Measurements from ENCODE around the gene BCL2L15. TPM values are rescaled to one million over a fixed set of nuclear protein-coding genes. Genes with fewer than 3 reads are reported as not detected.
A peak's percentile ranks its signal among the peaks of the same experiment; 100 is the strongest.

Gene BCL2L15
- total RNA-seq, 1 experiment from 2014 or later: 0.10 TPM

DNA sequence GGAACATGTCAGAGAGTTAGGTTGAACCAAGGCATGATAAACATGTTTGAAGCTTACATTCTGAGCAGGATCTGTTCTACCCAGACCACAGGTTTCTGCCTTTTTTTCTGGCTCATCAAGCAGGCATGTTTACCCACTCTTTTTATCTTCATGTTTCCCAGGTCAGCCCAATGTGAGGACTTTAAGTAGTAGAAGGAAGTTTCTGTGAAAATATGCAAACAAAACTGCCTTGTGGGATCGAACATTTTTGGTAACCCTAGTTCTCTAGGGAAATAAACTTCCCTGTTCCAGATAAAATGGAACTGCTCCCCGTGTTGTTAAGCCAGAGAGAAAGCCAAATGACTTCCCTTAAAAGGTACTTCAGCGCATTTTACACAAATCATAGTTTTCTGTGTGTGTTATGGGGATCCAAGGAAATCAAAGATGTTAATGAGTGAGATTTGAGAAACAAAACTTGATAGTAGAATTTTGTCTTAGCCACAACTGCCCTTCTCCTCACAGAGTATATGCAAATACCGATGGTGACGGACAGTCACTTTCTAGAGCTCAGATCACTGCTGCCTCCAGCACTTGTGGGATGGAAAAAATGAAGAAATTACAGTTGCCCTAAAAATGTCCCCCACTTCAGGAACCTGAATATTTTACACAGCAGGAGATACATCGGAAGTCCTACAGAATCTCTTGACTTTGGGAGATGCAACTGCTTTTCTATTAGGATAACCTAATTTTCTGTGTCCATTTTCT is 41.0 kb upstream of the BCL2L15 start:
- BruUV-seq (replicated peaks): no TSS peak
- POLR2A ChIA-PET: no interaction called here
- H3K4me1 ChIP-seq (ENCODE audit: control insufficient read depth, insufficient read depth, low read length): peaks cover 15% of the 10 kb centered on the region
- no peak for ATAC-seq
- H3K27ac ChIP-seq (ENCODE audit: low read length): peak overlapping the region; percentile 84
- intact Hi-C loops (cut with micrococcal nuclease; ENCODE audit: unreplicated experiment) (no loop called here), in situ Hi-C loops (cut with HindIII; ENCODE audit: low pct_unique_long_range_greater_than_20kb, low sequenced_read_pairs) (no loop called here)
- no peak for DNase-seq (ENCODE audit: low read depth, low spot score)
- H3K4me3 ChIP-seq (ENCODE audit: low read depth in 2 of 2, low read length in 2 of 2): peak overlapping the region; percentile 85 to 90
- no peaks in the 10 kb centered on the region for H3K9me3 ChIP-seq (ENCODE audit: control insufficient read depth, insufficient read depth, low read depth, low read length)
- no peak for TF ChIP-seq POLR2AphosphoS5 (IDR thresholded peaks at IDR 0.05; ENCODE audit: low read depth, low read length)
- TF ChIP-seq, protein P1, sequence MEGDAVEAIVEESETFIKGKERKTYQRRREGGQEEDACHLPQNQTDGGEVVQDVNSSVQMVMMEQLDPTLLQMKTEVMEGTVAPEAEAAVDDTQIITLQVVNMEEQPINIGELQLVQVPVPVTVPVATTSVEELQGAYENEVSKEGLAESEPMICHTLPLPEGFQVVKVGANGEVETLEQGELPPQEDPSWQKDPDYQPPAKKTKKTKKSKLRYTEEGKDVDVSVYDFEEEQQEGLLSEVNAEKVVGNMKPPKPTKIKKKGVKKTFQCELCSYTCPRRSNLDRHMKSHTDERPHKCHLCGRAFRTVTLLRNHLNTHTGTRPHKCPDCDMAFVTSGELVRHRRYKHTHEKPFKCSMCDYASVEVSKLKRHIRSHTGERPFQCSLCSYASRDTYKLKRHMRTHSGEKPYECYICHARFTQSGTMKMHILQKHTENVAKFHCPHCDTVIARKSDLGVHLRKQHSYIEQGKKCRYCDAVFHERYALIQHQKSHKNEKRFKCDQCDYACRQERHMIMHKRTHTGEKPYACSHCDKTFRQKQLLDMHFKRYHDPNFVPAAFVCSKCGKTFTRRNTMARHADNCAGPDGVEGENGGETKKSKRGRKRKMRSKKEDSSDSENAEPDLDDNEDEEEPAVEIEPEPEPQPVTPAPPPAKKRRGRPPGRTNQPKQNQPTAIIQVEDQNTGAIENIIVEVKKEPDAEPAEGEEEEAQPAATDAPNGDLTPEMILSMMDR (IDR thresholded peaks at IDR 0.05): no peak
- TF ChIP-seq TCF7L2 (IDR thresholded peaks at IDR 0.05; ENCODE audit: low read depth, low read length): no peak
- TF ChIP-seq SIN3A (IDR thresholded peaks at IDR 0.05; ENCODE audit: borderline replicate concordance, insufficient read depth, low read depth, low read length): no peak
- TF ChIP-seq, protein P2, sequence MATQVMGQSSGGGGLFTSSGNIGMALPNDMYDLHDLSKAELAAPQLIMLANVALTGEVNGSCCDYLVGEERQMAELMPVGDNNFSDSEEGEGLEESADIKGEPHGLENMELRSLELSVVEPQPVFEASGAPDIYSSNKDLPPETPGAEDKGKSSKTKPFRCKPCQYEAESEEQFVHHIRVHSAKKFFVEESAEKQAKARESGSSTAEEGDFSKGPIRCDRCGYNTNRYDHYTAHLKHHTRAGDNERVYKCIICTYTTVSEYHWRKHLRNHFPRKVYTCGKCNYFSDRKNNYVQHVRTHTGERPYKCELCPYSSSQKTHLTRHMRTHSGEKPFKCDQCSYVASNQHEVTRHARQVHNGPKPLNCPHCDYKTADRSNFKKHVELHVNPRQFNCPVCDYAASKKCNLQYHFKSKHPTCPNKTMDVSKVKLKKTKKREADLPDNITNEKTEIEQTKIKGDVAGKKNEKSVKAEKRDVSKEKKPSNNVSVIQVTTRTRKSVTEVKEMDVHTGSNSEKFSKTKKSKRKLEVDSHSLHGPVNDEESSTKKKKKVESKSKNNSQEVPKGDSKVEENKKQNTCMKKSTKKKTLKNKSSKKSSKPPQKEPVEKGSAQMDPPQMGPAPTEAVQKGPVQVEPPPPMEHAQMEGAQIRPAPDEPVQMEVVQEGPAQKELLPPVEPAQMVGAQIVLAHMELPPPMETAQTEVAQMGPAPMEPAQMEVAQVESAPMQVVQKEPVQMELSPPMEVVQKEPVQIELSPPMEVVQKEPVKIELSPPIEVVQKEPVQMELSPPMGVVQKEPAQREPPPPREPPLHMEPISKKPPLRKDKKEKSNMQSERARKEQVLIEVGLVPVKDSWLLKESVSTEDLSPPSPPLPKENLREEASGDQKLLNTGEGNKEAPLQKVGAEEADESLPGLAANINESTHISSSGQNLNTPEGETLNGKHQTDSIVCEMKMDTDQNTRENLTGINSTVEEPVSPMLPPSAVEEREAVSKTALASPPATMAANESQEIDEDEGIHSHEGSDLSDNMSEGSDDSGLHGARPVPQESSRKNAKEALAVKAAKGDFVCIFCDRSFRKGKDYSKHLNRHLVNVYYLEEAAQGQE (IDR thresholded peaks at IDR 0.05; ENCODE audit: insufficient read depth in 1 of 2, low read depth in 2 of 2, low read length in 1 of 2): no peak
- H3K36me3 ChIP-seq (ENCODE audit: control insufficient read depth, insufficient read depth, low read length): peaks cover 3% of the 10 kb centered on the region; the same call in 1 of the 2 replicates
- no peaks in the 10 kb centered on the region for H3K27me3 ChIP-seq (ENCODE audit: control insufficient read depth, insufficient read depth, low read length)
- CTCF ChIA-PET: no interaction called here

DNA sequence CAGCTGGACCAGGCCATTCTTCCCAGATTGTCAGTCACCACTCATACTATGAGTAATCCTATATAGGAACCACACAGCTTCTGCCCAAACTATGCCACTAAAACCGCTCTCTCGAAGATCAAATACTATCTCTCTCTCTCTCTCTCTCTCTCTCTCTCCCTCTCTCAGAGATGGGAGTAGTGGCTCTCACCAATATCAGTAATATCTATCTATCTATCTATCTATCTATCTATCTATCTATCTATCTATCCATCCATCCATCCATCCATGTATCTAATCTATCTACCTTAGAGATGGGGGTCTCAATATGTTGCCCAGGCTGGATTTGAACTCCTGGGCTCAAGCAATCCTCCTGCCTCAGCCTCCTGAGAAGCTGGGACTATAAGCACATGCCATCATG is 37.1 kb upstream of the BCL2L15 start:
- Histone ChIP-seq H3K36me3 (ENCODE audit: control insufficient read depth, insufficient read depth, low read length) (no peaks in the 10 kb centered on the region), H3K9me3 (ENCODE audit: control insufficient read depth, insufficient read depth, low read depth, low read length) (no peaks in the 10 kb centered on the region), H3K4me1 (ENCODE audit: control insufficient read depth, insufficient read depth, low read length) (peaks cover 5% of the 10 kb centered on the region), H3K4me3 (ENCODE audit: low read depth in 2 of 2, low read length in 2 of 2) (no peak overlapping the region), H3K27me3 (ENCODE audit: control insufficient read depth, insufficient read depth, low read length) (no peaks in the 10 kb centered on the region; the same call in 1 of the 2 replicates), H3K27ac (ENCODE audit: low read length) (no peak overlapping the region)
- ChIA-PET POLR2A (no interaction called here), CTCF (interaction anchor here (0.6 kb wide), 1 partner anchor 632 kb away, joined by 7 read pairs; no protein-coding TSS in a partner anchor)
- no peak for TF ChIP-seq TCF7L2 (IDR thresholded peaks at IDR 0.05; ENCODE audit: low read depth, low read length)
- TF ChIP-seq POLR2AphosphoS5 (IDR thresholded peaks at IDR 0.05; ENCODE audit: low read depth, low read length): no peak
- TF ChIP-seq, protein P1 (IDR thresholded peaks at IDR 0.05): no peak
- TF ChIP-seq SIN3A (IDR thresholded peaks at IDR 0.05; ENCODE audit: borderline replicate concordance, insufficient read depth, low read depth, low read length): no peak
- TF ChIP-seq, protein P2 (IDR thresholded peaks at IDR 0.05; ENCODE audit: insufficient read depth in 1 of 2, low read depth in 2 of 2, low read length in 1 of 2): no peak
- ATAC-seq (no peak), DNase-seq (ENCODE audit: low read depth, low spot score) (no peak)
- intact Hi-C loops (cut with micrococcal nuclease; ENCODE audit: unreplicated experiment): no loop called here
- in situ Hi-C loops (cut with HindIII; ENCODE audit: low pct_unique_long_range_greater_than_20kb, low sequenced_read_pairs): no loop called here
- no TSS peak for BruUV-seq (replicated peaks)

Data from Panc1 (cell line).